ENCODE measurements around the gene SLC44A4. TPM values are rescaled to one million over a fixed set of nuclear protein-coding genes. Genes with fewer than 3 reads are reported as not detected.

The SLC44A4 gene
- polyA plus RNA-seq (2012; ENCODE audit: insufficient read length, low read depth): 0.25 TPM

DNA sequence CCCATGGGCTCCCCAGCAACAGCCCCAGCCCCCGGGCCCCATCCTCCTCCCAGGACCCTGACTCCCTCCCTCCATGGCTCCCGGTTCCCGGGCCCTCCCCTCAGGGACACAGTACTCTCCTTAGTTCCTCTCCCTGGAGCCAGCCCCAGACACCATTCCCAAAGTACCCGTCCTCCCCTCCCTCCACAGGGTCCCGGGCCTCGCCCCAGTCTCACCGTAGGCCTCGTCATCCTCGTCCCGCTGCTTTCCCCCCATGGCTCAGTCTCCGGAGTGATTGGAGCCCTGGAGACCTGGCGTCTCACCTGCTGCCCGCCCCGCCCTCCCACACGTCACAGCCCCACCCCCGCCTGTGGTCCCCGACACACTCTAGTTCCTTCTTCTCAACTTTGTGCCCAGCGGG, at the start of gene SLC44A4:
TSS of gene SLC44A4 (minus strand) at position 272 of the 400 bp plus-strand sequence. CDS start at position 255, 17 bp downstream.
- TF ChIP-seq TAF1 (IDR thresholded peaks at IDR 0.05; ENCODE audit: borderline replicate concordance, insufficient read depth, low read length) (no peak), SIN3A (IDR thresholded peaks at IDR 0.05; ENCODE audit: borderline replicate concordance, insufficient read depth, low read length) (no peak), POLR2AphosphoS5 (IDR thresholded peaks at IDR 0.05; ENCODE audit: low read depth, low read length) (no peak), FOXP2 (optimal IDR thresholded peaks at IDR 0.05; ENCODE audit: borderline replicate concordance, extremely low read depth, extremely low read length, insufficient read depth) (no peak)
- TF ChIP-seq, protein P1, sequence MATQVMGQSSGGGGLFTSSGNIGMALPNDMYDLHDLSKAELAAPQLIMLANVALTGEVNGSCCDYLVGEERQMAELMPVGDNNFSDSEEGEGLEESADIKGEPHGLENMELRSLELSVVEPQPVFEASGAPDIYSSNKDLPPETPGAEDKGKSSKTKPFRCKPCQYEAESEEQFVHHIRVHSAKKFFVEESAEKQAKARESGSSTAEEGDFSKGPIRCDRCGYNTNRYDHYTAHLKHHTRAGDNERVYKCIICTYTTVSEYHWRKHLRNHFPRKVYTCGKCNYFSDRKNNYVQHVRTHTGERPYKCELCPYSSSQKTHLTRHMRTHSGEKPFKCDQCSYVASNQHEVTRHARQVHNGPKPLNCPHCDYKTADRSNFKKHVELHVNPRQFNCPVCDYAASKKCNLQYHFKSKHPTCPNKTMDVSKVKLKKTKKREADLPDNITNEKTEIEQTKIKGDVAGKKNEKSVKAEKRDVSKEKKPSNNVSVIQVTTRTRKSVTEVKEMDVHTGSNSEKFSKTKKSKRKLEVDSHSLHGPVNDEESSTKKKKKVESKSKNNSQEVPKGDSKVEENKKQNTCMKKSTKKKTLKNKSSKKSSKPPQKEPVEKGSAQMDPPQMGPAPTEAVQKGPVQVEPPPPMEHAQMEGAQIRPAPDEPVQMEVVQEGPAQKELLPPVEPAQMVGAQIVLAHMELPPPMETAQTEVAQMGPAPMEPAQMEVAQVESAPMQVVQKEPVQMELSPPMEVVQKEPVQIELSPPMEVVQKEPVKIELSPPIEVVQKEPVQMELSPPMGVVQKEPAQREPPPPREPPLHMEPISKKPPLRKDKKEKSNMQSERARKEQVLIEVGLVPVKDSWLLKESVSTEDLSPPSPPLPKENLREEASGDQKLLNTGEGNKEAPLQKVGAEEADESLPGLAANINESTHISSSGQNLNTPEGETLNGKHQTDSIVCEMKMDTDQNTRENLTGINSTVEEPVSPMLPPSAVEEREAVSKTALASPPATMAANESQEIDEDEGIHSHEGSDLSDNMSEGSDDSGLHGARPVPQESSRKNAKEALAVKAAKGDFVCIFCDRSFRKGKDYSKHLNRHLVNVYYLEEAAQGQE (IDR thresholded peaks at IDR 0.05; ENCODE audit: insufficient read depth in 1 of 2, low read depth in 2 of 2, low read length in 2 of 2): no peak

DNA sequence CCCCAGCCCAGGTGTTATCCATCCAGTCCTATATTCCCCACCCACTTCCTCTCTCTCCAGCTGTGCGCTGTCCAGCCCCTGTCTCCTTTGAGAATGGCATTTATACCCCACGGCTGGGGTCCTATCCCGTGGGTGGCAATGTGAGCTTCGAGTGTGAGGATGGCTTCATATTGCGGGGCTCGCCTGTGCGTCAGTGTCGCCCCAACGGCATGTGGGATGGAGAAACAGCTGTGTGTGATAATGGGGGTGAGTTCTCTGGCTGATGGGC, 49.8 kb upstream of the SLC44A4 start:
- TF ChIP-seq TAF1 (IDR thresholded peaks at IDR 0.05; ENCODE audit: borderline replicate concordance, insufficient read depth, low read length) (no peak), SIN3A (IDR thresholded peaks at IDR 0.05; ENCODE audit: borderline replicate concordance, insufficient read depth, low read length) (no peak)
- TF ChIP-seq, protein P1 (IDR thresholded peaks at IDR 0.05; ENCODE audit: insufficient read depth in 1 of 2, low read depth in 2 of 2, low read length in 2 of 2): 0 out of 4 replicates have a peak, but pooled peaks of 1 of the 2 experiments have one; percentile 54

DNA sequence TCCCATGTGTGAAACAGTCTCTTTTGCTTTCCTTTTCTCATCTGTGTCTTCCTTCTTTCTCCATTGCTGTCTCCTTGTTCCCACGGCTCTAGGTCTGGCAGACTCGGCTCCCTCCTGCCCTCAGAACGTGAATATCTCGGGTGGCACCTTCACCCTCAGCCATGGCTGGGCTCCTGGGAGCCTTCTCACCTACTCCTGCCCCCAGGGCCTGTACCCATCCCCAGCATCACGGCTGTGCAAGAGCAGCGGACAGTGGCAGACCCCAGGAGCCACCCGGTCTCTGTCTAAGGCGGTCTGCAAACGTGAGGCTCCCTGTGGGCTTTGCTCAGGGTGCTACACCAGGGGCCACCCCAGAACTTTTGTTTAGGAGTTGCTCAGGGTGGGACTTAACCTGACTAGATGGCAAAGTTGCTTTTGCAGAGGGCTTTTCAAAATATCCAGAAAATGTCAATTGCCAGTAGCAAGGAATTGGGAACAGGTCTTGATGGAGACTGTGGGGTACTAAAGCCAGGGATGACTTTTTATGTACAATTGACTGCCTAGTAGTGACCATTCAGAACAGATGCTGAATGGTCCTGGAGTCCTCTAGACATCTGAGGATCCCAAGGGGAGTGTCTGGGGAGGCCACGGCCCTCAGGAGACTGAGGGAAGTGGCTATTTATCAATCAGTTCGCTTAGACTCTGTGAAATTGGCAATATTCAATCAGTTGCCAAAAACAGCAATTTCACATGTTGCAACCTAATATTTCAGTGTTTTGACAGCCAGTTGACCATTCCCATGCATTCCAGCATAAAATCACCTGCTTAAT, 49.3 kb upstream of the SLC44A4 start:
- TF ChIP-seq, protein P1 (IDR thresholded peaks at IDR 0.05; ENCODE audit: insufficient read depth in 1 of 2, low read depth in 2 of 2, low read length in 2 of 2): no peak
- no peak for TF ChIP-seq SIN3A (IDR thresholded peaks at IDR 0.05; ENCODE audit: borderline replicate concordance, insufficient read depth, low read length)
- TF ChIP-seq TAF1 (IDR thresholded peaks at IDR 0.05; ENCODE audit: borderline replicate concordance, insufficient read depth, low read length): no peak
- no peak for TF ChIP-seq POLR2AphosphoS5 (IDR thresholded peaks at IDR 0.05; ENCODE audit: low read depth, low read length)
- TF ChIP-seq FOXP2 (optimal IDR thresholded peaks at IDR 0.05; ENCODE audit: borderline replicate concordance, extremely low read depth, extremely low read length, insufficient read depth): no peak

DNA sequence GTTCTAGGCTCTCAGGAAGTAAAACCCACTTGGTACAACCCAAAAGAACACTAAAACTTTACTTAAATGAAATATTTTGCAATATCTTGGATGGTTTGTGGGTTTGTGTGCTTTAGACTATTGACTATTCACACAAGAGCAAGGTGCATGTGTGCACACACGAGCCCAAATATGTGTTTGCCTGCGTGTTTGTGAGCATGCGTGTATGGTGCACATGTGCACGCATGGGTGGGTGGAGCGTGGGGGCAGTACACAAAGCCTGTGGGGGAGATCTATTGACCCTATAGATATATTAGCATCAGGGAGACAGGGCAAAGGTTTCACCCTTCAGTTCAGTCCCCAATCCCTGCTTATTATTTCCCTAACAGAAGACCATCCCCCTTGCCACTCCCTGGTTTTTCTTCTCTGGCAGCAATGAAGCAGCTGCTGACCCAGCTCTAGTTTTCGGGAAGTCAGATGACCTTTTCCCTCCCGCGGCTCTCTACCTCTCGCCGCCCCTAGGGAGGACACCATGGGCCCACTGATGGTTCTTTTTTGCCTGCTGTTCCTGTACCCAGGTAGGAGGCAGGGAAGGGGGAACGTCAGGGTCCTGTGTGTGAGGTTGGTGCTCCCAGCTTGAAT, 48.6 kb upstream of the SLC44A4 start, which contains the start of gene C2:
TSS of gene C2 (plus strand) at position 476 of the 621 bp plus-strand sequence. CDS start at position 512, 36 bp downstream.
- TF ChIP-seq TAF1 (IDR thresholded peaks at IDR 0.05; ENCODE audit: borderline replicate concordance, insufficient read depth, low read length) (no peak), FOXP2 (optimal IDR thresholded peaks at IDR 0.05; ENCODE audit: borderline replicate concordance, extremely low read depth, extremely low read length, insufficient read depth) (no peak), POLR2AphosphoS5 (IDR thresholded peaks at IDR 0.05; ENCODE audit: low read depth, low read length) (no peak), SIN3A (IDR thresholded peaks at IDR 0.05; ENCODE audit: borderline replicate concordance, insufficient read depth, low read length) (no peak)
- TF ChIP-seq, protein P1 (IDR thresholded peaks at IDR 0.05; ENCODE audit: insufficient read depth in 1 of 2, low read depth in 2 of 2, low read length in 2 of 2): no peak

Measured in PFSK-1 (cell line).